ENCODE data around the gene JARID2. TPM values are rescaled to one million over a fixed set of nuclear protein-coding genes. Genes with fewer than 3 reads are reported as not detected.

The JARID2 gene
- total and polyA plus RNA-seq, 4 donors: 3.8 to 14.8 (median 12.0) TPM

- Histone ChIP-seq H3K27ac (ENCODE audit: low read depth in 1 of 2, low read length in 1 of 2) (no peak overlapping the region), H3K4me1 (ENCODE audit: control insufficient read depth in 5 of 5, insufficient read depth in 5 of 5, low read length in 5 of 5) (peaks cover 8 to 60% (median 29%) of the 10 kb centered on the region in 5 donors), H3K4me3 (no peak overlapping the region), H3K9me3 (ENCODE audit: control insufficient read depth in 4 of 4, insufficient read depth in 3 of 4, low read length in 3 of 4) (no peaks in the 10 kb centered on the region), H3K36me3 (ENCODE audit: control insufficient read depth in 4 of 4, insufficient read depth in 4 of 4, low read length in 4 of 4) (no peaks in the 10 kb centered on the region), H3K27me3 (ENCODE audit: control insufficient read depth in 3 of 3, insufficient read depth in 3 of 3, low read length in 2 of 3) (no peaks in the 10 kb centered on the region), H3K9ac (ENCODE audit: insufficient read depth in 1 of 2, low read length in 2 of 2) (no peak overlapping the region)
- TF ChIP-seq CTCF (IDR thresholded peaks at IDR 0.05; ENCODE audit: control extremely low read depth, extremely low read depth): no peak
- DNase-seq: peak in 1 of 3 donors; percentile 14
- no peak for ATAC-seq (ENCODE audit: insufficient read depth, low FRiP score)
- 38 to 74% methylated on average over 6 of the region's 6 CpGs for WGBS, 2 donors
These were observed 110.3 kb downstream of the JARID2 start for GRCh38 chr6:15356179-15356578.

GRCh38 chr6:15356937-15357336 lies 111.1 kb downstream of the JARID2 start:
- Histone ChIP-seq H3K4me1 (ENCODE audit: control insufficient read depth in 5 of 5, insufficient read depth in 5 of 5, low read length in 5 of 5) (peaks cover 3 to 52% (median 22%) of the 10 kb centered on the region in 5 donors), H3K27ac (ENCODE audit: low read depth in 1 of 2, low read length in 1 of 2) (no peak overlapping the region), H3K27me3 (ENCODE audit: control insufficient read depth in 3 of 3, insufficient read depth in 3 of 3, low read length in 2 of 3) (no peaks in the 10 kb centered on the region), H3K9me3 (ENCODE audit: control insufficient read depth in 4 of 4, insufficient read depth in 3 of 4, low read length in 3 of 4) (no peaks in the 10 kb centered on the region), H3K4me3 (no peak overlapping the region), H3K9ac (ENCODE audit: insufficient read depth in 1 of 2, low read length in 2 of 2) (no peak overlapping the region), H3K36me3 (ENCODE audit: control insufficient read depth in 4 of 4, insufficient read depth in 4 of 4, low read length in 4 of 4) (no peaks in the 10 kb centered on the region)
- 67 to 83% methylated on average over 5 of the region's 5 CpGs for WGBS, 2 donors
- peak in 2 of 3 donors; percentile 45 to 55 for DNase-seq
- no peak for ATAC-seq (ENCODE audit: insufficient read depth, low FRiP score)
- no peak for TF ChIP-seq CTCF (IDR thresholded peaks at IDR 0.05; ENCODE audit: control extremely low read depth, extremely low read depth)

GRCh38 chr6:15357782-15358181 lies 111.9 kb downstream of the JARID2 start:
- peak; percentile 59 to 88 (median 85) for DNase-seq
- no peak for ATAC-seq (ENCODE audit: insufficient read depth, low FRiP score)

More at GRCh38 chr6:15357782-15358181, 111.9 kb downstream of the JARID2 start:
- peaks cover 3 to 44% (median 15%) of the 10 kb centered on the region in 5 donors for H3K4me1 ChIP-seq (ENCODE audit: control insufficient read depth in 5 of 5, insufficient read depth in 5 of 5, low read length in 5 of 5)
- H3K27ac ChIP-seq (ENCODE audit: low read depth in 1 of 2, low read length in 1 of 2): no peak overlapping the region
- H3K9ac ChIP-seq (ENCODE audit: insufficient read depth in 1 of 2, low read length in 2 of 2): no peak overlapping the region
- no peak for TF ChIP-seq CTCF (IDR thresholded peaks at IDR 0.05; ENCODE audit: control extremely low read depth, extremely low read depth)
- WGBS, 2 donors: 59 to 72% methylated on average over 5 of the region's 5 CpGs
- H3K27me3 ChIP-seq (ENCODE audit: control insufficient read depth in 3 of 3, insufficient read depth in 3 of 3, low read length in 2 of 3): no peaks in the 10 kb centered on the region
- H3K9me3 ChIP-seq (ENCODE audit: control insufficient read depth in 4 of 4, insufficient read depth in 3 of 4, low read length in 3 of 4): no peaks in the 10 kb centered on the region
- H3K4me3 ChIP-seq: no peak overlapping the region
- no peaks in the 10 kb centered on the region for H3K36me3 ChIP-seq (ENCODE audit: control insufficient read depth in 4 of 4, insufficient read depth in 4 of 4, low read length in 4 of 4)
